K562 (cell line): Measurements from ENCODE around the gene ZNF747. TPM values are rescaled to one million over a fixed set of nuclear protein-coding genes. Genes with fewer than 3 reads are reported as not detected.

ENCODE experiments used
- BCOR ChIP-seq: fragments of 450-650 bp; IDR thresholded peaks from 2 replicates; pipeline ENCODE4 v1.6.1; 2016
- CBX3 ChIP-seq, 2 experiments: IDR thresholded peaks; 1 replicate in 1 of 2; 2 replicates in 1 of 2; pipeline ENCODE4 v1.6.1; 2012; ENCODE audit warnings: inconsistent platforms in 2 of 2, low read length in 2 of 2, borderline replicate concordance in 1 of 2, control low read depth in 1 of 2
- CHD2 ChIP-seq: IDR thresholded peaks from 2 replicates; pipeline ENCODE4 v1.6.1; 2011; ENCODE audit warnings: low read depth, low read length
- HDAC1 ChIP-seq, 2 experiments: fragments of 450-650 bp; IDR thresholded peaks; 2 replicates each; pipeline ENCODE4 v1.6.1; 2016 to 2017; ENCODE audit warnings: inconsistent platforms in 1 of 2, mild to moderate bottlenecking in 1 of 2, moderate library complexity in 1 of 2
- LARP7 ChIP-seq: fragments of 450-650 bp; IDR thresholded peaks from 2 replicates; pipeline ENCODE4 v1.6.1; 2016
- MXI1 ChIP-seq: IDR thresholded peaks from 2 replicates; pipeline ENCODE4 v1.6.1; 2011; ENCODE audit warnings: low read depth, mild to moderate bottlenecking, improper control_type of control experiment, low read length
- NFE2L1 ChIP-seq: fragments of 450-650 bp; IDR thresholded peaks from 2 replicates; pipeline ENCODE4 v1.6.1; 2016; ENCODE audit warnings: missing genetic modification characterization, low read depth, mild to moderate bottlenecking, missing compliant biosample characterization, moderate library complexity, borderline replicate concordance
- PHB ChIP-seq: fragments of 250-450 bp; sonication (Bioruptor Pico); IDR thresholded peaks from 2 replicates; pipeline ENCODE4 v1.5.0; 2021
- PHF21A ChIP-seq: fragments of 450-650 bp; IDR thresholded peaks from 2 replicates; pipeline ENCODE4 v1.6.1; 2017; ENCODE audit warnings: low read depth, borderline replicate concordance
- POLR2A ChIP-seq: fragments of 450-650 bp; conservative IDR thresholded peaks from 2 replicates; pipeline ENCODE4 v1.6.1; 2016
- PTBP1 ChIP-seq: fragments of 200-400 bp; formaldehyde crosslinking; IDR thresholded peaks from 2 replicates; pipeline ENCODE4 v1.6.1; 2017; ENCODE audit warnings: low read depth, low read length
- RBM25 ChIP-seq: fragments of 200-400 bp; formaldehyde crosslinking; IDR thresholded peaks from 2 replicates; pipeline ENCODE4 v1.6.1; 2018; ENCODE audit warnings: low read length, low read depth, moderate library complexity; ENCODE audit not compliant: severe bottlenecking
- SIN3A ChIP-seq, 2 experiments: fragments of 150-350 bp in 1 of 2; IDR thresholded peaks; 2 replicates each; pipeline ENCODE4 v1.6.1; 2011 to 2016; ENCODE audit warnings: borderline replicate concordance in 2 of 2, low read depth in 2 of 2, low read length in 2 of 2, mild to moderate bottlenecking in 2 of 2, moderate library complexity in 2 of 2; ENCODE audit not compliant: control insufficient read depth in 1 of 2
- SREBF2 ChIP-seq: sonication (generic); formaldehyde crosslinking; IDR thresholded peaks from 2 replicates; pipeline ENCODE4 v1.4.0; 2020; ENCODE audit warnings: mild to moderate bottlenecking, missing genetic modification reagents
- TSC22D4 ChIP-seq: fragments of 450-650 bp; IDR thresholded peaks from 2 replicates; pipeline ENCODE4 v1.6.1; 2016; ENCODE audit warnings: missing genetic modification characterization, missing biosample characterization, control low read depth
- ZNF133 ChIP-seq: fragments of 250-450 bp; sonication (Bioruptor Pico); IDR thresholded peaks from 2 replicates; pipeline ENCODE4 v1.4.0; 2020; ENCODE audit warnings: mild to moderate bottlenecking
- ZNF311 ChIP-seq: fragments of 250-450 bp; sonication (Bioruptor Pico); IDR thresholded peaks from 2 replicates; pipeline ENCODE4 v1.4.0; 2020; ENCODE audit warnings: mild to moderate bottlenecking, moderate library complexity
- polyA plus RNA-seq, 8 experiments: library from polyadenylated mRNA; depleted of rRNA in 4 of 8; stranded (reverse) in 5 of 8; unstranded in 3 of 8; fragments of >200 nt; fragmentation: Nextera tagmentation in 2 of 8; fragmentation: Illumina TruSeq in 1 of 8; extraction: Ambion mirVana in 2 of 8; extraction: Trizol in 1 of 8; gene quantifications; 2 replicates each; pipeline versions ENCODE4 v1.2.1 to v1.2.3, GENCODE V29; 2011 to 2014; ENCODE audit warnings: inconsistent platforms in 1 of 8, missing spikeins in 1 of 8
- total RNA-seq, 7 experiments: library from RNA; depleted of rRNA in 6 of 7; stranded (reverse); fragments of >200 nt in 6 of 7; fragmentation: Illumina TruSeq in 2 of 7; extraction: Trizol in 2 of 7; gene quantifications; 2 replicates each; pipeline versions ENCODE4 v1.2.1 to v1.2.3, GENCODE V29; 2011 to 2021; ENCODE audit warnings: low replicate concordance in 1 of 7
- TF ChIP-seq, protein P1 (sequence below), 2 experiments: fragments of 450-650 bp in 1 of 2; IDR thresholded peaks; 2 replicates each; pipeline ENCODE4 v1.6.1; 2011 to 2017; ENCODE audit warnings: low read depth in 2 of 2, antibody characterized with exemption in 1 of 2, borderline replicate concordance in 1 of 2, low read length in 1 of 2, mild to moderate bottlenecking in 1 of 2, mixed read lengths in 1 of 2; ENCODE audit not compliant: control insufficient read depth in 1 of 2
- TF ChIP-seq, protein P2 (sequence below): IDR thresholded peaks from 2 replicates; pipeline ENCODE4 v1.6.1; 2016; ENCODE audit warnings: missing genetic modification characterization, missing compliant biosample characterization
- TF ChIP-seq, protein P3 (sequence below): fragments of 450-650 bp; conservative IDR thresholded peaks from 2 replicates; pipeline ENCODE4 v1.6.1; 2016; ENCODE audit warnings: missing genetic modification characterization, low read depth, mild to moderate bottlenecking, control low read depth, missing compliant biosample characterization

Gene ZNF747
- total and polyA plus RNA-seq, 9 of the 15 experiments (the other 6 are each of a cell fraction or from before 2014, with no cell fraction given), result 0.14 to 3.3 (median 1.5) TPM

DNA sequence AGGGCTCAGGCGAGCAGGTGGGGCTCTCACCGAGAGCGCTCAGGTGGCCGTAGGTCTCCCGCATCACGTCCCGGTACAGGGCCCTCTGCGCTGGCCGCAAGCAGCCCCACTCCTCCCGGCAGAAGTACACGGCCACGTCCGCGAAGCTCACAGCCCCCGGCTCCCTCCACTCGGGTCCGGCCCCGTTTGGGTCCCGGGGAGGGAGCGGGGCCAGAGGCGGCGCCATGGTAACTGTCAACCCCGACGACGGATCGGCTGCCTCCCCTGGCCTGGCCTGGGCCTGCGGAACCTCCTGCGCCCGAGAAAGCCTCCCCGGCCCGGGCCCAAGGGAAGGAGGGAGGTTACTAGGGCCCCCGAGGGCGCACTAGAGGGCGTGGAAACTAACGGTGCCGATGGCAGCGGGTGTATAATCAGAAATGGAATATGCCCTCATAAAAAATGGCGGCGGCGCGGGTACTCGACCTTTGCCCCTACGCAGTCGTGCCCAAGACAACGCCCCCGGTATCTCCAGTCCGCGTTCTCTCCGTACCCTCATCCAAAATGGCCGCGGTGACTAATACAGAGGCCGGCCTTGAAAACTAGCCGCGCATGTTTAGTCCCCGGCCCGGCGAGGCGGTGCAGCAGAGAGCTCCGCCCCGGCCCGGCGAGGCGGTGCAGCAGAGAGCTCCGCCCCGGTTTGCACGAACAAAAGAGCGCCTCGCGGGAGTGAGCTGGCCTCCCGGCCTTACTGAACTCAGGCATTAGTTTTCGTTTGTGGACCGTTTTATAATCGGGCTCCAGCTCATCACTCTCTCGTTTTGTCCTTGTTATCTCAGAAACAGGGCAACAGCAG, 23.5 kb upstream of the ZNF747 start, which contains the start of gene ZNF764 (continued):
- TF ChIP-seq, protein P1, sequence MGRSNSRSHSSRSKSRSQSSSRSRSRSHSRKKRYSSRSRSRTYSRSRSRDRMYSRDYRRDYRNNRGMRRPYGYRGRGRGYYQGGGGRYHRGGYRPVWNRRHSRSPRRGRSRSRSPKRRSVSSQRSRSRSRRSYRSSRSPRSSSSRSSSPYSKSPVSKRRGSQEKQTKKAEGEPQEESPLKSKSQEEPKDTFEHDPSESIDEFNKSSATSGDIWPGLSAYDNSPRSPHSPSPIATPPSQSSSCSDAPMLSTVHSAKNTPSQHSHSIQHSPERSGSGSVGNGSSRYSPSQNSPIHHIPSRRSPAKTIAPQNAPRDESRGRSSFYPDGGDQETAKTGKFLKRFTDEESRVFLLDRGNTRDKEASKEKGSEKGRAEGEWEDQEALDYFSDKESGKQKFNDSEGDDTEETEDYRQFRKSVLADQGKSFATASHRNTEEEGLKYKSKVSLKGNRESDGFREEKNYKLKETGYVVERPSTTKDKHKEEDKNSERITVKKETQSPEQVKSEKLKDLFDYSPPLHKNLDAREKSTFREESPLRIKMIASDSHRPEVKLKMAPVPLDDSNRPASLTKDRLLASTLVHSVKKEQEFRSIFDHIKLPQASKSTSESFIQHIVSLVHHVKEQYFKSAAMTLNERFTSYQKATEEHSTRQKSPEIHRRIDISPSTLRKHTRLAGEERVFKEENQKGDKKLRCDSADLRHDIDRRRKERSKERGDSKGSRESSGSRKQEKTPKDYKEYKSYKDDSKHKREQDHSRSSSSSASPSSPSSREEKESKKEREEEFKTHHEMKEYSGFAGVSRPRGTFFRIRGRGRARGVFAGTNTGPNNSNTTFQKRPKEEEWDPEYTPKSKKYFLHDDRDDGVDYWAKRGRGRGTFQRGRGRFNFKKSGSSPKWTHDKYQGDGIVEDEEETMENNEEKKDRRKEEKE (IDR thresholded peaks at IDR 0.05; ENCODE audit: borderline replicate concordance in 1 of 2, control insufficient read depth in 1 of 2, low read depth in 2 of 2, low read length in 1 of 2), result no peak
- TF ChIP-seq, protein P2, sequence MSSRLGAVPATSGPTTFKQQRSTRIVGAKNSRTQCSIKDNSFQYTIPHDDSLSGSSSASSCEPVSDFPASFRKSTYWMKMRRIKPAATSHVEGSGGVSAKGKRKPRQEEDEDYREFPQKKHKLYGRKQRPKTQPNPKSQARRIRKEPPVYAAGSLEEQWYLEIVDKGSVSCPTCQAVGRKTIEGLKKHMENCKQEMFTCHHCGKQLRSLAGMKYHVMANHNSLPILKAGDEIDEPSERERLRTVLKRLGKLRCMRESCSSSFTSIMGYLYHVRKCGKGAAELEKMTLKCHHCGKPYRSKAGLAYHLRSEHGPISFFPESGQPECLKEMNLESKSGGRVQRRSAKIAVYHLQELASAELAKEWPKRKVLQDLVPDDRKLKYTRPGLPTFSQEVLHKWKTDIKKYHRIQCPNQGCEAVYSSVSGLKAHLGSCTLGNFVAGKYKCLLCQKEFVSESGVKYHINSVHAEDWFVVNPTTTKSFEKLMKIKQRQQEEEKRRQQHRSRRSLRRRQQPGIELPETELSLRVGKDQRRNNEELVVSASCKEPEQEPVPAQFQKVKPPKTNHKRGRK, result no peak
- TF ChIP-seq BCOR, result no peak
- TF ChIP-seq CHD2, result peak; percentile 91
- TF ChIP-seq MXI1, result no peak
- TF ChIP-seq, protein P3, sequence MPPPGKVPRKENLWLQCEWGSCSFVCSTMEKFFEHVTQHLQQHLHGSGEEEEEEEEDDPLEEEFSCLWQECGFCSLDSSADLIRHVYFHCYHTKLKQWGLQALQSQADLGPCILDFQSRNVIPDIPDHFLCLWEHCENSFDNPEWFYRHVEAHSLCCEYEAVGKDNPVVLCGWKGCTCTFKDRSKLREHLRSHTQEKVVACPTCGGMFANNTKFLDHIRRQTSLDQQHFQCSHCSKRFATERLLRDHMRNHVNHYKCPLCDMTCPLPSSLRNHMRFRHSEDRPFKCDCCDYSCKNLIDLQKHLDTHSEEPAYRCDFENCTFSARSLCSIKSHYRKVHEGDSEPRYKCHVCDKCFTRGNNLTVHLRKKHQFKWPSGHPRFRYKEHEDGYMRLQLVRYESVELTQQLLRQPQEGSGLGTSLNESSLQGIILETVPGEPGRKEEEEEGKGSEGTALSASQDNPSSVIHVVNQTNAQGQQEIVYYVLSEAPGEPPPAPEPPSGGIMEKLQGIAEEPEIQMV (tag), result no peak
- no peak for TF ChIP-seq TSC22D4 (tag)
- TF ChIP-seq POLR2A, result peak; percentile 75
- TF ChIP-seq SREBF2 (CRISPR knock-in tag), result no peak
- no peak for TF ChIP-seq PTBP1
- TF ChIP-seq PHB (CRISPR knock-in tag), result peak; percentile 94
- TF ChIP-seq ZNF311, result no peak; the same call in 1 of the 2 replicates
- no peak; a peak in 1 of 4 replicates for TF ChIP-seq HDAC1 (IDR thresholded peaks at IDR 0.05)
- TF ChIP-seq ZNF133 (CRISPR knock-in tag), result no peak
- peak; percentile 14 to 36; a peak in 2 of 4 replicates for TF ChIP-seq SIN3A (IDR thresholded peaks at IDR 0.05; ENCODE audit: borderline replicate concordance in 2 of 2, control insufficient read depth in 1 of 2, low read depth in 2 of 2, low read length in 2 of 2)
- no peak for TF ChIP-seq PHF21A
- TF ChIP-seq LARP7, result no peak
- TF ChIP-seq CBX3 (IDR thresholded peaks at IDR 0.05; ENCODE audit: borderline replicate concordance in 1 of 2, low read length in 2 of 2), result no peak
- TF ChIP-seq RBM25, result no peak
- TF ChIP-seq NFE2L1, result no peak
